ENCODE data around the gene SLC34A3. TPM values are rescaled to one million over a fixed set of nuclear protein-coding genes. Genes with fewer than 3 reads are reported as not detected.

The SLC34A3 gene
- total and polyA plus RNA-seq, 12 donors, result not detected

GRCh38 chr9:137245450-137246421, 15.0 kb downstream of the SLC34A3 start:
- 93 to 95% methylated on average over 25 of the region's 25 CpGs for WGBS, 2 donors
- H3K4me1 ChIP-seq, result peaks cover 3 to 47% (median 32%) of the 10 kb centered on the region in 9 donors
- TF ChIP-seq CTCF (IDR thresholded peaks at IDR 0.05), result no peak
- H3K9me3 ChIP-seq, result no peaks in the 10 kb centered on the region
- H3K36me3 ChIP-seq, result peaks cover 0 to 26% (median 12%) of the 10 kb centered on the region in 9 donors
- DNase-seq (no peak), ATAC-seq (no peak)
- no peak overlapping the region for H3K4me3 ChIP-seq
- no peak overlapping the region for H3K27ac ChIP-seq
- intact Hi-C loops (cut with DNase I), result no loop called here
- H3K27me3 ChIP-seq, result no peaks in the 10 kb centered on the region

GRCh38 chr9:137247135-137247915, 16.6 kb downstream of the SLC34A3 start:
- H3K4me3 ChIP-seq, result no peak overlapping the region
- no peaks in the 10 kb centered on the region for H3K9me3 ChIP-seq
- peaks cover 0 to 18% (median 8%) of the 10 kb centered on the region in 9 donors for H3K36me3 ChIP-seq
- H3K27me3 ChIP-seq, result no peaks in the 10 kb centered on the region
- intact Hi-C loops (cut with DNase I), result no loop called here
- WGBS, 2 donors, result 77 to 78% methylated on average over 20 of the region's 20 CpGs
- no peak for TF ChIP-seq CTCF (IDR thresholded peaks at IDR 0.05)
- H3K4me1 ChIP-seq, result peaks cover 3 to 45% (median 28%) of the 10 kb centered on the region in 9 donors
- H3K27ac ChIP-seq, result no peak overlapping the region
- no peak for ATAC-seq
- DNase-seq, result no peak

GRCh38 chr9:137247916-137248175, 17.1 kb downstream of the SLC34A3 start:
- no peaks in the 10 kb centered on the region for H3K27me3 ChIP-seq
- no peak overlapping the region for H3K4me3 ChIP-seq
- no peaks in the 10 kb centered on the region for H3K9me3 ChIP-seq
- ATAC-seq, result no peak
- peaks cover 0 to 13% (median 7%) of the 10 kb centered on the region in 9 donors for H3K36me3 ChIP-seq
- peaks cover 0 to 40% (median 22%) of the 10 kb centered on the region in 9 donors for H3K4me1 ChIP-seq
- 85 to 87% methylated on average over 6 of the region's 6 CpGs for WGBS, 2 donors
- DNase-seq, result no peak
- no peak for TF ChIP-seq CTCF (IDR thresholded peaks at IDR 0.05)
- intact Hi-C loops (cut with DNase I), result no loop called here
- H3K27ac ChIP-seq, result no peak overlapping the region

GRCh38 chr9:137250329-137251193, 19.9 kb downstream of the SLC34A3 start:
- Histone ChIP-seq H3K4me3 (no peak overlapping the region), H3K4me1 (peaks cover 5 to 37% (median 22%) of the 10 kb centered on the region in 9 donors), H3K27me3 (no peaks in the 10 kb centered on the region), H3K36me3 (no peaks in the 10 kb centered on the region), H3K27ac (peak overlapping the region in 5 of 10 donors; percentile 43 to 58 (median 51)), H3K9me3 (no peaks in the 10 kb centered on the region)
- no peak for TF ChIP-seq CTCF (IDR thresholded peaks at IDR 0.05)
- intact Hi-C loops (cut with DNase I), result no loop called here
- WGBS, 2 donors, result 35 to 42% methylated on average over 17 to 18 of the region's 18 CpGs
- ATAC-seq (peak in 5 of 8 donors; percentile 0 to 35 (median 16)), DNase-seq (no peak)

Data from heart right ventricle (tissue), 16 donors.